Liver (tissue), 9 donors: ENCODE measurements around the gene GMFB. TPM values are rescaled to one million over a fixed set of nuclear protein-coding genes. Genes with fewer than 3 reads are reported as not detected.

Source experiments
- DNase-seq: peaks from one replicate; pipeline ENCODE4 v3.0.0-alpha.2; 2017; ENCODE audit warnings: low spot score
- H3K27ac ChIP-seq, 2 donors: one replicate each; pipeline ENCODE4 v1.7.0; 2013; ENCODE audit warnings: inconsistent platforms in 2 of 2, low read length in 2 of 2, control low read depth in 1 of 2, low read depth in 1 of 2, mild to moderate bottlenecking in 1 of 2
- H3K27me3 ChIP-seq, 4 donors: one replicate each; pipeline versions ENCODE4 v1.6.1 to v1.7.0; 2013; ENCODE audit warnings: low read length in 3 of 4, inconsistent platforms in 1 of 4, mild to moderate bottlenecking in 1 of 4, moderate library complexity in 1 of 4; ENCODE audit not compliant: control insufficient read depth in 4 of 4, insufficient read depth in 4 of 4
- H3K36me3 ChIP-seq, 4 donors: one replicate each; pipeline versions ENCODE4 v1.6.1 to v1.7.0; 2013; ENCODE audit warnings: low read length in 3 of 4, mild to moderate bottlenecking in 3 of 4, low read depth in 1 of 4, moderate library complexity in 1 of 4; ENCODE audit not compliant: control insufficient read depth in 4 of 4, insufficient read depth in 3 of 4
- H3K4me1 ChIP-seq, 4 donors: one replicate each; pipeline versions ENCODE4 v1.6.1 to v1.7.0; 2013; ENCODE audit warnings: low read length in 3 of 4, mild to moderate bottlenecking in 3 of 4, moderate library complexity in 1 of 4; ENCODE audit not compliant: control insufficient read depth in 4 of 4, insufficient read depth in 4 of 4
- H3K4me3 ChIP-seq, 3 donors: one replicate each; pipeline versions ENCODE4 v1.6.1 to v1.7.0; 2013; ENCODE audit warnings: low read length in 3 of 3, control low read depth in 1 of 3, low read depth in 1 of 3, mild to moderate bottlenecking in 1 of 3
- H3K9ac ChIP-seq, 2 donors: one replicate each; pipeline ENCODE4 v1.7.0; 2013; ENCODE audit warnings: low read length in 2 of 2, mild to moderate bottlenecking in 2 of 2, moderate library complexity in 2 of 2, control low read depth in 1 of 2, low read depth in 1 of 2
- H3K9me3 ChIP-seq, 4 donors: one replicate each; pipeline versions ENCODE4 v1.6.1 to v1.7.0; 2013; ENCODE audit warnings: low read length in 3 of 4; ENCODE audit not compliant: control insufficient read depth in 4 of 4
- EGR1 ChIP-seq, 2 donors: IDR thresholded peaks; 2 replicates each; pipeline ENCODE4 v1.6.1; 2016 to 2018; ENCODE audit warnings: antibody characterized with exemption in 2 of 2, low read depth in 2 of 2
- FOXA1 ChIP-seq: IDR thresholded peaks from 2 replicates; pipeline ENCODE4 v1.6.1; 2016; ENCODE audit warnings: antibody characterized with exemption
- FOXA2 ChIP-seq: IDR thresholded peaks from 2 replicates; pipeline ENCODE4 v1.6.1; 2016; ENCODE audit warnings: antibody characterized with exemption
- GABPA ChIP-seq, 2 donors: IDR thresholded peaks in 1 of 2; conservative IDR thresholded peaks in 1 of 2; 2 replicates each; pipeline ENCODE4 v1.6.1; 2016; ENCODE audit warnings: antibody characterized with exemption in 2 of 2, mild to moderate bottlenecking in 1 of 2, moderate library complexity in 1 of 2
- HNF4A ChIP-seq, 2 donors: conservative IDR thresholded peaks; 2 replicates each; pipeline ENCODE4 v1.6.1; 2016; ENCODE audit warnings: antibody characterized with exemption in 2 of 2, mild to moderate bottlenecking in 2 of 2
- HNF4G ChIP-seq: IDR thresholded peaks from 2 replicates; pipeline ENCODE4 v1.6.1; 2016; ENCODE audit warnings: antibody characterized with exemption
- NR2F2 ChIP-seq: IDR thresholded peaks from 2 replicates; pipeline ENCODE4 v1.6.1; 2016; ENCODE audit warnings: antibody characterized with exemption
- RAD21 ChIP-seq, 2 donors: IDR thresholded peaks; 2 replicates each; pipeline ENCODE4 v1.6.1; 2016; ENCODE audit warnings: antibody characterized with exemption in 2 of 2, mild to moderate bottlenecking in 2 of 2
- RXRA ChIP-seq, 2 donors: IDR thresholded peaks; 2 replicates each; pipeline ENCODE4 v1.6.1; 2017 to 2018; ENCODE audit warnings: antibody characterized with exemption in 2 of 2, mild to moderate bottlenecking in 1 of 2
- SP1 ChIP-seq: IDR thresholded peaks from 2 replicates; pipeline ENCODE4 v1.6.1; 2018; ENCODE audit warnings: antibody characterized with exemption, mild to moderate bottlenecking
- TAF1 ChIP-seq: conservative IDR thresholded peaks from 2 replicates; pipeline ENCODE4 v1.6.1; 2016; ENCODE audit warnings: antibody characterized with exemption, mild to moderate bottlenecking
- YY1 ChIP-seq: IDR thresholded peaks from 2 replicates; pipeline ENCODE4 v1.6.1; 2016; ENCODE audit warnings: antibody characterized with exemption, mild to moderate bottlenecking
- WGBS: extraction: QIAGEN DNeasy Blood & Tissue Kit; methylation state at CpG from one replicate; pipeline ENCODE4 v1.1.7; 2013; 5-methylcytosine and 5-hydroxymethylcytosine counted together
- polyA plus RNA-seq, 2 donors: library from polyadenylated mRNA; stranded (reverse) in 1 of 2; unstranded in 1 of 2; fragments of 200-250 nt in 1 of 2; fragments of >200 nt in 1 of 2; fragmentation: Nextera tagmentation in 1 of 2; extraction: Ambion mirVana in 1 of 2; gene quantifications; one replicate each; pipeline versions ENCODE4 v1.2.1 to v1.2.3, GENCODE V29; 2013 to 2015
- total RNA-seq, 2 donors: library from RNA; depleted of rRNA; stranded (reverse); fragments of >200 nt; gene quantifications; one replicate each; pipeline ENCODE4 v1.2.3, GENCODE V29; 2014
- TF ChIP-seq, protein P1 (sequence below): IDR thresholded peaks from 2 replicates; pipeline ENCODE4 v1.6.1; 2016; ENCODE audit warnings: antibody characterized with exemption
- TF ChIP-seq, protein P2 (sequence below): IDR thresholded peaks from 2 replicates; pipeline ENCODE4 v1.6.1; 2016; ENCODE audit warnings: antibody characterized with exemption
- TF ChIP-seq, protein P3 (sequence below): IDR thresholded peaks from 2 replicates; pipeline ENCODE4 v1.6.1; 2016; ENCODE audit warnings: antibody characterized with exemption, mild to moderate bottlenecking
- donor health status: healthy.
- donor health status: healthy.
- donor health status: healthy.
- donor health status: healthy.
- donor health status: healthy.

The GMFB gene
- total and polyA plus RNA-seq, 4 donors = 13.3 to 26.3 (median 20.6) TPM

DNA sequence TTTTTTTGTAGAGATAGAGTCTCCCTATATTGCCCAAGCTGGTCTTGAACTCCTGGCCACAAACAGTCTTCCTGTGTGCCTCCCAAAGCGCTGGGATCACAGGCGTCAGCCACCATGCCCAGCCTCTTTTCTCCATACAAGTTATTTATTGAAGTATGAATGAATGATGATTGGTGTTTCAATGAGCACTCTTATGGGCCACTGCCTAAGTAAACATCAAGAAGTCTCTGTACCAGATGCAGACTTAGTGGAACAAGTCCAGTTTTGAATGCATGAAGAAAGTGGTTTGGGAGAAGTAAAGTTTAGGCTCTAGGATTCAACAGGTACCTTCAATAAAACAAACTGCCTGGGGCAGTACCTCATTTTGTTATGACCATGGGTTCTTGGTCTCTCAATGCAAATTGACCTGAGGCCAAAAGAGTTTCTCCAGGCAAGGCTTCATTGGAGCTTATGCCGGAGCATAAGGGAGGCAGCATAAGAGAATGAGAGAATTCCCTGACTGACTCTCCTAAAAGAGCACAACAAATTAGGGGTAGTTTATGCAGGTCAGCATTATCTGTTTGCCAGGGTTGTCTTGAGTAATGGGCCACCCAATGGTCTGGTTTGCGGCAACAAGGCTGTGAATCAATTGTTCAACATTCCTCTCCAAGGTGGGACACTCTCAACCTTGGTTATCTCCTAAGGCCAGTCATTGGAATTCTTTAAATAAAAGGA, 1.1 kb upstream of the GMFB start:
- no peak for TF ChIP-seq HNF4A (conservative IDR thresholded peaks at IDR 0.05)
- no peak for TF ChIP-seq TAF1
- no peak for TF ChIP-seq SP1
- no peak for TF ChIP-seq FOXA1
- TF ChIP-seq GABPA (IDR thresholded peaks at IDR 0.05 in 1 of 2, conservative IDR thresholded peaks at IDR 0.05 in 1 of 2) = no peak
- no peak for TF ChIP-seq HNF4G
- TF ChIP-seq EGR1 (IDR thresholded peaks at IDR 0.05; ENCODE audit: low read depth in 2 of 2) = no peak
- TF ChIP-seq NR2F2 = no peak
- TF ChIP-seq, protein P1, sequence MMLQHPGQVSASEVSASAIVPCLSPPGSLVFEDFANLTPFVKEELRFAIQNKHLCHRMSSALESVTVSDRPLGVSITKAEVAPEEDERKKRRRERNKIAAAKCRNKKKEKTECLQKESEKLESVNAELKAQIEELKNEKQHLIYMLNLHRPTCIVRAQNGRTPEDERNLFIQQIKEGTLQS = no peak
- TF ChIP-seq, protein P2, sequence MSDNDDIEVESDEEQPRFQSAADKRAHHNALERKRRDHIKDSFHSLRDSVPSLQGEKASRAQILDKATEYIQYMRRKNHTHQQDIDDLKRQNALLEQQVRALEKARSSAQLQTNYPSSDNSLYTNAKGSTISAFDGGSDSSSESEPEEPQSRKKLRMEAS = no peak
- no peak for TF ChIP-seq YY1
- TF ChIP-seq, protein P3, sequence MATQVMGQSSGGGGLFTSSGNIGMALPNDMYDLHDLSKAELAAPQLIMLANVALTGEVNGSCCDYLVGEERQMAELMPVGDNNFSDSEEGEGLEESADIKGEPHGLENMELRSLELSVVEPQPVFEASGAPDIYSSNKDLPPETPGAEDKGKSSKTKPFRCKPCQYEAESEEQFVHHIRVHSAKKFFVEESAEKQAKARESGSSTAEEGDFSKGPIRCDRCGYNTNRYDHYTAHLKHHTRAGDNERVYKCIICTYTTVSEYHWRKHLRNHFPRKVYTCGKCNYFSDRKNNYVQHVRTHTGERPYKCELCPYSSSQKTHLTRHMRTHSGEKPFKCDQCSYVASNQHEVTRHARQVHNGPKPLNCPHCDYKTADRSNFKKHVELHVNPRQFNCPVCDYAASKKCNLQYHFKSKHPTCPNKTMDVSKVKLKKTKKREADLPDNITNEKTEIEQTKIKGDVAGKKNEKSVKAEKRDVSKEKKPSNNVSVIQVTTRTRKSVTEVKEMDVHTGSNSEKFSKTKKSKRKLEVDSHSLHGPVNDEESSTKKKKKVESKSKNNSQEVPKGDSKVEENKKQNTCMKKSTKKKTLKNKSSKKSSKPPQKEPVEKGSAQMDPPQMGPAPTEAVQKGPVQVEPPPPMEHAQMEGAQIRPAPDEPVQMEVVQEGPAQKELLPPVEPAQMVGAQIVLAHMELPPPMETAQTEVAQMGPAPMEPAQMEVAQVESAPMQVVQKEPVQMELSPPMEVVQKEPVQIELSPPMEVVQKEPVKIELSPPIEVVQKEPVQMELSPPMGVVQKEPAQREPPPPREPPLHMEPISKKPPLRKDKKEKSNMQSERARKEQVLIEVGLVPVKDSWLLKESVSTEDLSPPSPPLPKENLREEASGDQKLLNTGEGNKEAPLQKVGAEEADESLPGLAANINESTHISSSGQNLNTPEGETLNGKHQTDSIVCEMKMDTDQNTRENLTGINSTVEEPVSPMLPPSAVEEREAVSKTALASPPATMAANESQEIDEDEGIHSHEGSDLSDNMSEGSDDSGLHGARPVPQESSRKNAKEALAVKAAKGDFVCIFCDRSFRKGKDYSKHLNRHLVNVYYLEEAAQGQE = no peak
- WGBS = 94% methylated on average over 4 of the region's 4 CpGs
- Histone ChIP-seq H3K27me3 (no peaks in the 10 kb centered on the region), H3K4me1 (peaks cover 6 to 15% (median 14%) of the 10 kb centered on the region in 4 donors), H3K27ac (no peak overlapping the region), H3K9ac (peak overlapping the region in 1 of 2 donors; percentile 49), H3K9me3 (no peaks in the 10 kb centered on the region), H3K36me3 (no peaks in the 10 kb centered on the region), H3K4me3 (peak overlapping the region in 1 of 3 donors; percentile 67)
- DNase-seq = no peak

DNA sequence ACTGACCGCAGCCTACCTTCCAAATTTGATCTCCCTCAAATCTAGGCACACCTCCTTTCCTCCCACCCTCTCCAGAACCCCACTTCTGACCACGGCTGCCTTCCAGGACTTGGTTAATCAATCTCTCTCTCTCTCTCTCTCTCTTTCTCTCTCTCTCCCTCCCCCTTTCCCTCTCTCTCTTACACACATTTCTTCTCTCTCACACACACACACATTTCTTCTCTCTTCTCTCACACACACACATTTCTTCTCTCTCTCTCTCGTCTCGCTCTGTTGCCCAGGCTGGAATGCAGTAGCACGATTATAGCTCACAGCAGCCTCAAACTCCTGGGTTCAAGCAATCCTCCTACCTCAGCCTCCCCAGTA, 521 bp upstream of the GMFB start:
- peak overlapping the region; percentile 62 to 93 (median 67) for H3K4me3 ChIP-seq
- H3K36me3 ChIP-seq = no peaks in the 10 kb centered on the region
- no peak for DNase-seq
- WGBS = 41% methylated on average over 5 of the region's 5 CpGs
- no peaks in the 10 kb centered on the region for H3K27me3 ChIP-seq
- peak overlapping the region; percentile 85 to 87 for H3K27ac ChIP-seq
- no peak for TF ChIP-seq RAD21 (IDR thresholded peaks at IDR 0.05)
- no peak for TF ChIP-seq RXRA (IDR thresholded peaks at IDR 0.05)
- no peak for TF ChIP-seq NR2F2
- H3K9ac ChIP-seq = peak overlapping the region; percentile 49 to 69
- peaks cover 6 to 16% (median 15%) of the 10 kb centered on the region in 4 donors for H3K4me1 ChIP-seq
- H3K9me3 ChIP-seq = no peaks in the 10 kb centered on the region

DNA sequence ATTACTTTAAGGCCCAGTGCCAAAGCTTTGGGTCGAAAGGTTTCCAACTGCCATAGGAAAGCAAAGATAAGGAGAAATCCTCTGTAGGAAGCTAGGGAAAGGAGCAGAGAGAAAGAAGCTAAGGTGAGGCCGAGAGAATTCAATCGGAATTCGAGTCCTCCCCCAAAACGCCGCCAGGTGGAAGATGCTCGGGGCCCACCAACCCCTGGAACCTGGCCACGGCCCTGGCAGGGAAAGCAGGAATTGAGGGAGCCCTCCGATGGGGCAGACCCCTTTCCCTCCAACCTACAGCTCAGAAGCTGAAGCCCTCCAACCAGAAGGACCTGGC, 498 bp downstream of the GMFB start:
- Histone ChIP-seq H3K9ac (peak overlapping the region; percentile 41 to 75), H3K4me1 (peaks cover 9 to 23% (median 21%) of the 10 kb centered on the region in 4 donors), H3K27ac (peak overlapping the region; percentile 83 to 87), H3K9me3 (no peaks in the 10 kb centered on the region), H3K27me3 (no peaks in the 10 kb centered on the region), H3K36me3 (no peaks in the 10 kb centered on the region), H3K4me3 (peak overlapping the region; percentile 84 to 94 (median 93))
- no peak for DNase-seq
- under 1% methylated on average over 9 of the region's 9 CpGs for WGBS
- no peak for TF ChIP-seq SP1
- no peak for TF ChIP-seq HNF4A (conservative IDR thresholded peaks at IDR 0.05)
- TF ChIP-seq RXRA (IDR thresholded peaks at IDR 0.05) = no peak
- TF ChIP-seq, protein P3 = no peak
- TF ChIP-seq RAD21 (IDR thresholded peaks at IDR 0.05) = no peak
- no peak for TF ChIP-seq EGR1 (IDR thresholded peaks at IDR 0.05; ENCODE audit: low read depth in 2 of 2)
- TF ChIP-seq TAF1 = no peak
- no peak for TF ChIP-seq HNF4G
- TF ChIP-seq FOXA2 = no peak
